Bone marrow (tissue), 2 donors: Measurements from ENCODE around the gene CYP4B1.
"Not testable (repeated sequence)": the region's sequence is repeated elsewhere in the genome, so short reads cannot be mapped to it uniquely, and the experiment has no call there.

Experiments
- DNase-seq, 2 donors: peaks; one replicate each; lab custom pipeline; 2025; lab: John Stamatoyannopoulos, UW

Gene CYP4B1

DNA sequence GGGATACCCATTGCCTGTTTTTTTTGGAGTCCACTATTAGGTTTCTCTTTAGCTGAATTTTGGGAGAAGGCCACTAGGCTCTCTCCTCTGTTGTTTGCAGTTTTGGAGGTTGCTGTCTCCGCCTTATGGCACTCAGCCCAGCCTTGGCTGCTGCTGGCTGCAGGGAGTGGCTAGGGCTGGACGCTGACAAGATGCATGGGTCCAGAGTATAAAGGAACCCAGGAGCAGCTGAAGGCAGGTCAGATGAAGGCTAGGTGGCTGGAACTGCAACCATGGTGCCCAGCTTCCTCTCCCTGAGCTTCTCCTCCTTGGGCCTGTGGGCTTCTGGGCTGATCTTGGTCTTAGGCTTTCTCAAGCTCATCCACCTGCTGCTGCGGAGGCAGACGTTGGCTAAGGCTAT lies at the start of gene CYP4B1:
Gene CYP4B1 (plus strand): TSS at position 237 of the 400 bp plus-strand sequence. CDS start 36 bp downstream, at position 273.
- no peak for DNase-seq

DNA sequence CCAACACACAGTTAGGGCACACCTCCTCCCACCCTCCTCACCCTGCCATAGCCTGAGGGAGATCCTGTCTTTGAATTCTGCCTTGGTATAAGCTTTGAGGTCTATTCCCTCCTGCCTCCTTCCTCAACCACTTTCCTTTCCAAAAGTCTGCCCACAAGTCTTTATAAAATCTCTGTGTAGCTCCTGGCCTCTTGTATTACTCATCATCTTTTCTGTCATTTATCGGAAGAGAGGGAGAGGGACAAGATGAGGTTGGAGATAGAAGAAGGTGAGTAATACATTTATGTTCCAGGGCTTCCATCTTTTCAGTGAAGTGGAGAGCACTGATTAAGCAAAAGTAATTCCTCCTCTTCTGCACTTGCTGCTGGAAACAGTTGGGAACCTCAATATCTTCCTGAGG lies 49.4 kb upstream of the CYP4B1 start:
- no peak for DNase-seq

DNA sequence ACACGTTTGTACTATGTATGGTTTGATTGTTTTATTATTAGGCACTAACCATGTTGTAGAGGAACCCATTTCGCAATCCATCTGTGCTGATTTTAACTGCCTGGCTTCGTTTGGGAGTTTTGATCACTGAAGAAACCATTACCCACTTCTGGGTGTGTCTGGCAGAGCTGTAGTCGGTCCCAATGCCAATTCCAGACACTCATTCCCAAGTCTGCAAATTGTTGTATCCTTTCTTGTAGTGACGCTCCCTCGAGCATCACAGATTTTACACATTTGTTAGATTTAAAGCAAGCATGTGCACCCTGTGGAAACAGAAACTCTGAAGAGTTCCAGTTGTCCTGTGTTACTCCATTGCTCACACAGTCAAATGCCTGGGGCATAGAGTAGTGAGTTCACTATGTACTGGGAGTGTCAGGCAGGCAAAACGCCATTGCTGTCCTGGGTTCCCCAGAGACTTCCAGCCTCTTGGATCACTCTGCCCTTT lies 48.9 kb upstream of the CYP4B1 start:
- no peak for DNase-seq

DNA sequence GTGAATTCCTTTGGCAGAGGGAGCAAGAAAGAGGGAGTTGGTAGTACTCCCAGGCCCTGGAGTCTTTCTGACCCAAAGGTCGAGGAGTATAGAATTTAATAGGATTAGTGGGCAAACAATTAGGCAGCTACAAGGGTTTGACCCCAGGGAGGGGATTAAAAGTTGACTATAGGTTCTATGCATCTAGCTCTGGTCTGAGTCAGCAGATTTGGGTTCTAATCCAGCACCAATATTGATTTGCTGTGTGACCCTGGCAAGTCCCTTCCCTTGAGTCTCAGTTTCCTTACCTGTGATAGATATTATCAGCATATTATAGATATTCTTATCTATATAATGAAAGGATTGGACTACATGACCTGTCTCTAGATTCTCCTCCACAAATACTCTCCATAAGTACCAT lies 44.9 kb upstream of the CYP4B1 start:
- no peak for DNase-seq

DNA sequence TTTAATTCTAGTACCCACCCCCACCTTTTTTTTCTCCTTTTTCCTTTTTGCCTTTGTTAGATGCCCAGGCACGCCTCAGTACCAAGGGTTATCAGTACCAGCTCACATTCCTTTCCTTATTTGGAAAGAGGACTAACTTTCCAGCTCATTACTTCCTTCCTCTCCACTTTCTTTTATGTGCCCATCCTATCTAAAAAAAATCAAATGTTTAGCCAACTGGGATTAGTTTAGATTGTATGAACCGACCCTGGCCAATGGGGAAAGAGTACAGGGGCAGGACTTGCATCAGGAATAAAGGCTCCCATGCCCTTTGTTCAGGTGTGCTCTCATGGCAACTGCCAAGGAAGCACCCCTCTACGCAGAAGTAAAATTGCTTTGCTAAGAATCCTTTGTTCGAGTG lies 44.1 kb upstream of the CYP4B1 start:
- DNase-seq = not testable (repeated sequence)

DNA sequence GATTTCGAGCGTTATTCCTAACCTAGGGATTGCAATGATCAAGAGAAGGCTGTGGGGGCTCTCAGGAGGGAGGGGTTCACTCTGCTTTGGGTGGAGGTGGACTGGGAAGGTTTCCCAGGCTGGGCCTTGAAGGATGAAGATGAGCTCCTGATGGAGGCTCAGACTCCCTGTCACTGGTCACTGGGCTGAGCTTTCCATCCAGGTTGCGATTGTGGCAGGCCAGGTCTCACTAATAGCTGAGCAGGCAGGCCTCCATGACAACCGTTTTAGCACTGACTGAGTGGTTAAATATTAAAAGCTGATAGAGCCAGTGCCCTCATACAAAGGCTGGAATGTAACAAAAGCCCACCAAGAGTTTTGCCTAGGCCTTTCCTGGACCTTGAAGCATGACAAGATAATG lies 43.7 kb upstream of the CYP4B1 start:
- no peak for DNase-seq

DNA sequence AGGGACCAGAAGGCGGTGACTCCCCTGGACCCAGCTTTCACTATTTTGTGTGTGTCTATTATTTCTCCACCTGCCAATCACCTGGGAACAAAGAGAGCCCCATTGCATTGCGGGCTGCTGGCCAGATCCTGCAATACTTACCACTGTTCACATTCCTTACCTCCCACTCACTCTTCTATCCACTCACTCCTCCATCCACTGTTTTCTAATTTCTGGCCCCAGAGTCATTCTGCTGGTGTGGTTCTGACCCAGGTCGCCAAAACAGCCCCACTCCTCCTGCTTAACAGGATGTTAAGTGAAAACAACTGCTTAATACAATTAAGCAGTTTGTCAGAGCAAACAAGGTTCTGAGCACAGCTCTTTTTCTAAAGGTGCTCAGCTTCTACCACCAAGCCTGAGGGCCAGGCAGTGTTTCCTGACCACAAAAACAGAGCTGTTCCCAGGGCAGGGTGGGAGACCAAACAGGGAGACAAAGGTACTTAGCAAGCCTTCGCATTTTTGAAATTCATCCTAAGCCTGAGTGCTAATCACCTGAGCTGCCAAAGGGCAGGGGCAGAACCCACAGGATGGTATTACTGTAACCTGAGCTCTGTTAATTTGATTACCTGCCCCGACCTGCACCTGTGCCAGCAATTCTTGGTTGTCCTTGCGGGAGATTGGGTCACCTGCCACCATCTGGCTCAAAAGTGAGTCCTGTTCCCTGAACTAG lies 41.4 kb upstream of the CYP4B1 start:
- no peak for DNase-seq

DNA sequence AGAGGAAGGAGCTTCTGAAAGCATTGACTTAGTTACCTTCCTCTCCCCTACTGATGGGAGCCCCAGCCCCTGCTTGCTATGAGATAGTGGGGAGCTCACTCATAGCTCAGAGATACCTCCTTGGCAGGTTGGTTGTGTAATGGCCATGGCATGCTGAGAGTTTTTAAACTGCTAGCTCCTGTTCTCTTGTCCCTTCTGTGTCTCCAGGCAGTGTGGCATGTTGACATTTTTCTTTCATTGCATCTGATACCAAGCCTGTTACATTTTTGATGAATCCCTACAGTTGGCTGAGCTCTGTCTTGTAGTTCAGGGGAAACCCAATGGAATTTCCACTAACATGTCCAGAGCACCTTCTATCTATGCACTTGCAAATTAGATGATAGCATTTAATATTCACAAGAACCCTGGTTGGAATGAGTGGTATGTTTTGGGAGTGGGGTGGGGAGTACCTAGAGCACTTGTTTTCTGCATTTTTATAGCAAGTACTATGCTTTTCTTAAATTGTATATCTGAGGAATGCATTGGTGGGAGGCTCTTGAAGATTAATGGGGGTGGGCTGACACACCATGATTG lies 40.8 kb upstream of the CYP4B1 start:
- no peak for DNase-seq

DNA sequence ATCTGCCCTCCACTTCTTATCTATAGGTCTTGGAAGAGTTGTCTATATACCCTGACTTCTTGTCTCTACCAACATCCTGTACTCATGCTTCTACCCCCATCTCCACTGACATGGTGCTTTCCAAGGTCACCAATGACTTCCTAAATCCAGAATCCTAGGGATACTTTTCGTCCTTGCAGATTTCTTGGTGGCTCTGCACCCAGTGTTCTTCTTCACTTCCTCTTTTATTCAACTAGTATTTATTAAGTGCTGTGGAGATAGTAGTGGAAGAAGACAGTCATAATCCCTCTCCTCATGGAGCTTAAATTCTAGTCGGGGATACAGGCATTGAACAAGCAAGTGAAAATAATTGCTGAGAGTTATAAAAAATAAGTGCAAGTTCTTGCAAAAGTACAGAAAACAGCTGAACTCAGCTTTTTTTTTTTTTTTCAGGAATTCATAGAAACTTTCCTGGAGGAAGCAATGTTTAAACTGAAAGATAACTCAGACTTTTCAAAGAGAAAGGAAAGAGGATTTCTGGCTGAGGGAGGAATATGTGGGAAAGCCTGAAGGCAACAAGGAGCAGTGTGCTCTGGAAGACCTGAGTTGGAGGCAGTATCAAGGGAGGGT lies 38.2 kb upstream of the CYP4B1 start:
- no peak for DNase-seq

DNA sequence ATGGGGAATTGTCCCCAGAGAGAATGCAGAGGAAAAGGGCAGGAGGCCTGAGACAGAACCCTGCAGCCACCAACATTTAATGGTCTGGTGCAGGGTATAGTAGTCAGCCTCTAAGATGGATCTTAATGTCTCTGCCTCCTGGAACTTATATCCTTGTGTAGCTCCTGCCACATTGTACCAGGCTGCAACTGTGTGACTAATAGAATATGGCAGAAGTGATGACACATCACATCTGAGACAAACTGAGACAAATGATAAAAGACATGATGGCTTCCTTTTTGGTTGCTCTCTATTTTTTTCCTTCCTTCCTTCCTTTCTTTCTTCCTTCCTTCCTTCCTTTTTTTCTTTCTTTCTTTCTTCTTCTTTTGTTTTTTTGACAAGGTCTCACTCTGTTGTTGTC lies 37.1 kb upstream of the CYP4B1 start:
- DNase-seq = no peak

DNA sequence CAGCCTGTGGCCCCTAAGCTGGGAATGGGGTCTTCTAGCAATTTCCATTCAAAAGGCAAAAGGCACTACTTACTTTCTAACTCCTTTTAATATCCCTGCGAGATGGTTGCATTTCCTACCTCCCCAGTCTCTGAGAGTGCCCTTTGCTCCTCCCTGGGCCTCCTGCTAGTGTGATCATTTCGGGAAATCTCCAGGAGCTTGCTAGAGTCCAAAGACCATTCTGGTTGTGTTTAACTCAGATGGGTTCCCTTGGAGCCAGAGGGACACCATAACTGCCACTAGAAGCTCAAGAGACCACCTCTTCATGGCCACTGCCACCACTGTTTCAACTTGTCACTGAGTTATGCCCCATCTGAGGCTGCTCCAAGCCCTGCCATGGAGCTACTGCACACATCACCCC lies 34.4 kb upstream of the CYP4B1 start:
- DNase-seq = no peak

DNA sequence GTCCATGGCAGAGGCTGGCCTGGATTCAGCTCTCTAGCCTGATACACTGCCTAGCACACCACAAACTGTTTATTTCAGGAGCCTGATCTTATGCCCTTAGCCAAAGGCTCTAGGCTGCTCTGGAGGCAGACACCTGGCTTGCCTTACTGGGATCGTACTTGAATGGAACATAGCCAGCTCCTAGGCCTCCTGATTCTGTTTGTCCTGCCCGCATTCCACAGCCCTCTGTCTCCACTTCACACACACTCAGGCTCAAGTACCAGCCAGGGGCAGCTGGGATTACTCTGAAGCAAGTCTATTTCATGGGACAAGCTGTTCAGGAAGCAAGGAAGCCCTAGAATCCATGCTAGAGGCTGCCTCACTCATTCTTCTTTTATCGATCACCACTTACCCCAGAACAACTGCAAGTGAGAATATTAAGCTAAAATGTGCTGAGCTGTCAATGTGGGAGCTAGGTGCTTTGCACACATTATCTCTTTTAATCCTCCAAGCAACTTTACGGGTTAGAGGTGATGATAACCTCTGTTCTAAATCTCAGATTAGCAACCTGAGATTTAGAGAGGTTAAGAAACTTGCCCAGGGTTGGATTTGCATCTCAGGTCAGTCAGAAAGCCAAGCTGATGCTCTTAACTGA lies 31.1 kb upstream of the CYP4B1 start:
- no peak for DNase-seq

DNA sequence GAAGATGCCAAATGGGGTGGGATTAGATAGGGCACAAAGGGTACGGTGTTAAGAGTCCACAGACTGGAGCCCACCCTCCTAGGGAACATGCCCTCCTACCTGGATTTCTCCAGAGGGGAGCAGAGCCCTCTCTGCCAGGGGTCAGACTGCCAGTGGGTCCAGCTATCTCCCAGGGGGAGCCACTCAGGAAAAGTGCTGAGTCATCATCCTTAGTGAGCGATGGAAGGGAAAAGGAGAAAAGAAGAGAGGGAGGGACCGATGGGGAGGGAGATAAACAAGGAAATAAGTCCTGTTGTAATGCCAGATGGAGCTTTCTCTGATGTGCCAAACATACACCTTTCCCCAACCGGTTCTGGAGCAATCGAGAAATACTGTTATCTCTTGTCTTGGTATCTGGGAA lies 30.4 kb upstream of the CYP4B1 start:
- DNase-seq = no peak

DNA sequence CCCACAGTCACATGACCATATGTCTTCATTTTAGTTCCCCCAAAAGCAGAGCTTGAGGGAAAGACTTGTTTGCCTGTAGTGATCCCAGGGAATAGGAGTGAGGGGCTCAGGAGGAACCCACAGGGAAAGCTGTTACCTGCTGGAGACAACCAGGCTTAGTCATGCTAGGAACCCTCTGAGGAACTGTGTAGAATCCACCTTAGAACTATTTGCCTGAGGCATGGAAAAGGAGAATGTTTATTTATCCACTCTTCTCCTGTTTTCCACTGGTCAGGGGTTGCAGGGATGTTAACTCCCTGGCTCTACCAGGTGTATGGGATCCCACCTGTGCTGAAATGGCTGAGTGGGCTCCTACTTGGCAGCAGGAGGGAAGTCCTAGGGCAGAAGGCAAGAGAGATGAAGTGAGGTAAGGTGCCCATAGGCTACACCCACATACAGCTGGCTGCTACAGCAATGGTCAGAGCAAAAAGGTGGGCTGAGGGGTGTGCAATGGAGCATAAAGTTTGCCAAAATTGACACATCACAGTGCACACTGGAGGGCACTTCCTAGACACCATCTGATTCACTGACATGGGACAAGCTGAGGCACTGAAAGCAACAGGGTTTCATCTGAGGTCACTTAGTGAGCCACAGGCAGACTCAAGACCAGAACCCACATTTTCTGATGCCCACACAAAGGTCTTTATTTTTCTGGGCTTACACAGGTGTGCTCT lies 29.7 kb upstream of the CYP4B1 start:
- no peak for DNase-seq

DNA sequence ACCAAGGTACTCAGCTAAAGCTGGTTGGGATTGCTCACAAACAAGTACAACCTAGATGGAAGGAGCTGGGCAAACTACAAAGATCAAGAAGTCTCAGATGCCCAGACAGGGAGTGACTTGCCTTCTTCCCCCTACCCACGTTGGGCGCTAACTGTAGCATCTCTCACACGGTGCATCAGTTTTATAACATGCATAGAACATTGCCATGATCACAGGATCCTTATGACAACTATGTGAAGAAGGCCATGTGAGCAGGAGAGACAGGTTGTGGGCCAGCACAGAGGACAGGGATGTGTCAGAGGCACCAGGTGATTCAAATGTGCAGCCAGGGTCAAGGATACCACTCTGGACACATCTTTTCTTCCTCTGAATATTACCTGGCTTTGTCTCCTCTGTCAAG lies 28.3 kb upstream of the CYP4B1 start:
- DNase-seq = no peak

DNA sequence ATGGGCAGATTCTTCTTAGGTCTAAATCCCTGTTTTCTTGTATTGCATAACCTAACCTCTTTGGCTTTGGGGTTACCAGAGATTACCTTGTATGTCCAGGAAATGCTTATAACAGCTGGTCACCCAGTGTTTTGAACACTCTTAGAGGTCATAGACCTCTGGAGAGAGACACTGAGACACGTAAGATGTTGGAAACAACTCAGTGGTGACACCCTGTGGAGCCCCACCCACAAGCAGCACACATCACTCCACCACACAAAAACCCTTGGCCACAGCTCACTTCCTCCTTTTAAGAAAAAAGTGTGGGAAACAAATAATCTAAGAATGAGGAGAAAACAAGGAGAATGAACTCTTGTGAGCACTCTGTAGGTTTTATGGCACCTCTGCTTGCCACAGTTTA lies 26.3 kb upstream of the CYP4B1 start:
- DNase-seq = no peak

DNA sequence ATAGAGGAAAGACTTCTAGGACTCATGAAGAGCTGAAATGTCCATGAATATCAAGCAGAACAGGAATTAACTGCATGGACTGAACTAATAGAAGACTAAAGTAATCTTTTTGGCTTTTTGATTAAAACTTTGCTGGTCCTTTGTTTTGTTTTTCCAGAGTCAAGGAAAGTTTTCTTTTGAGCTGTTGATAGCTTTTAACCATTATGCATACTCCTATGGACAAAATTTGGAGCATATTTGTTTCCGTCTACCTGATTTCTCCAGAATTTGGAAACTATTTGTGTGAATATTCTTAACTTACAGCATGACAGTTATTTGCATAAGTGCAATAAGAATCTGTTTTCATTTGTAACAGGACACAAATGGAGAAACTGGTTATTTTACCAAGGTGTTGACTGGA lies 24.5 kb upstream of the CYP4B1 start:
- no peak for DNase-seq

DNA sequence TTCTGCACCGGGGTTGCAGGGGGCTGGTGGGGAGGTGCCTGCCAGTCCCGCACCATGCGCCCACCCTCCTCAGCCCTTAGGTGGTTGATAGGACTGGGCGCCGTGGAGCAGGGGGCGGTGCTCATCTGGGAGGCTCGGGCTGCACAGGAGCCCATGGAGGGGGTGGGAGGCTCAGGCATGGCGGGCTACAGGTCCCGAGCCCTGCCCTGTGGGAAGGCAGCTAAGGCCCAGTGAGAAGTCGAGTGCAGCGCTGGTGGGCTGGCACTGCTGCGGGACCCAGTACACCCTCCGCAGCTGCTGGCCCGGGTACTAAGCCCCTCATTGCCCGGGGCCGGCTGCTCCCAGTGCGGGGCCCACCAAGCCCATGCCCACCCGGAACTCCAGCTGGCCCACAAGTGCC lies 20.4 kb upstream of the CYP4B1 start:
- DNase-seq = not testable (repeated sequence)

DNA sequence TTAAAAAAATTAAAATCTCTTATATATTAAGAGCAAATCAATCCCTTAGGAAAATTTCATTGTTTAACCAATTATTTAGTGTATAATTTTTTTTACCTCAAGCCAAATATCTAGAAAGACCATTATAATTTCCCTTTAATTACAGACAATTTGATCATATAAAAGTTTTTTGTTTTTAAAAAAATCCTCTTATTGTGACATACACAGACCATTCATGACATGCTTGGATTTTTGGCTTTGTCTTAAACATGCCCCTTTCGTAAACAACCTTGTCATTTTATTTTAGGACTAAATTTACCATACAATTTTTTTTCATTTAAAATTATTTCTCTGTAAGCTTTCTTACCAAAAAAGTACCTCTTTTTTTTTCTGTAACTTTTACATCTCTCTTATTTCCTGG lies 14.2 kb upstream of the CYP4B1 start:
- DNase-seq = no peak

DNA sequence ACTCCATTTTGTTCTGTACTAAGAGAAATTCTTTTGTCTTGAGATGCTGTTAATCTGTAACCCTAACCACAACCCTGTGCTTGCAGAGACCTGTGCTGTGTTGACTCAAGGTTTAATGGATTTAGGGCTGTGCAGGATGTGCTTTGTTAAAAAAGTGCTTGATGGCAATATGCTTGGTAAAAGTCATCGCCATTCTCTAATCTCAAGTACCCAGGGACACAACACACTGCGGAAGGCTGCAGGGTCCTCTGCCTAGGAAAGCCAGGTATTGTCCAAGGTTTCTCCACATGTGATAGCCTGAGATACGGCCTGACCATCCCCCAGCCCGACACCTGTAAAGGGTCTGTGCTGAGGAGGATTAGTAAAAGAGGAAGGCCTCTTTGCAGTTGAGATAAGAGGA lies 10.2 kb upstream of the CYP4B1 start:
- not testable (repeated sequence) for DNase-seq

DNA sequence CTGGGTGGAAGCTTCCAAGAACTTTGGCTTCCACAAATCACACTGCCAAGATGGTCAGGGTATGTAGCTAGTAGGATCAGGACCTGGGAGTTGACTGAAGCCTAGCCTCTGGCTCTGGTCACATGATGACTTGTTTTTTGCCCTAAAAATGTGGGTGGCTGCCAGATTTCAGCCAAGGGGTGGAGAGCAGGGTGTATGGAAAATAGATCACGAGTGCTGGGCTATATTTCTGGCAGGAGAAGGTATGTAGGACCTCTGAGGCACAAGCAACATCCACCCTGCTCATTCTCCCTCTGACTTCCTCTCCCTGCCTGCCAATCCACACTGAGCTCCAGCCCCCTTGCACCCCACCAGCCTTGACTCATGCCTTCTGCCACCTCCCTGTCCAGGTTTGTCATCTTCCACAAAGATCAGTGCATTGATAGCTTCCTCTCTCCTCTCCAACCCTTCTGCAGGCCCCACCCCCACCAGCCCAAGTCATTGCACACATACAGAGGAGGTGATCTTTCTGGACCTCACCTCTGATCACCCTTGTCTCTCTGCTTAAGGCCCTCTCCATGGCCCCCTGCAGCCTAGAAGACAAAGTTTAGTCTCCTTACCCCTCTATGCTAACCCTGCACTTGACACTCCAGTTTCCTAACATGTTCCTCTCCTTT lies 8.3 kb upstream of the CYP4B1 start:
- no peak for DNase-seq

DNA sequence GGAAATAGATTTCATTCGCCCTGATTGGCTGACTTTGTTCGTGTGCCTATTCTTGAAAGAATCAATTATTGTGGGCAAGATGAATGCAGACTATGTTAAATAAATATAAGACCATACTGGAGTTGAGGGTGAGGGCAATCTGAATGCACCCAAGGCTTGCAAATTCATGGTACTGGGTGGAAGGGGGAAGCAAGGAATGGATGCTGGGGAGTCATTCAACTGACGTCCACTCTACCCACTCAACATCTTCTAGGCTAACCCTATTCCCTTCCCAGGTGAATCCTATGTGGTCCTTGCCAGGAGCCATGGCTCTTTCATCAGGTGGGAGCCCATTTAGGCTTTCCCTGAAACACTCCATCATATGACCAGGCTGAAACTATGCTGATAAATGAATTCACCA lies 5.7 kb upstream of the CYP4B1 start:
- no peak for DNase-seq
